ENCODE measurements around the gene RXRA.

The RXRA gene

DNA sequence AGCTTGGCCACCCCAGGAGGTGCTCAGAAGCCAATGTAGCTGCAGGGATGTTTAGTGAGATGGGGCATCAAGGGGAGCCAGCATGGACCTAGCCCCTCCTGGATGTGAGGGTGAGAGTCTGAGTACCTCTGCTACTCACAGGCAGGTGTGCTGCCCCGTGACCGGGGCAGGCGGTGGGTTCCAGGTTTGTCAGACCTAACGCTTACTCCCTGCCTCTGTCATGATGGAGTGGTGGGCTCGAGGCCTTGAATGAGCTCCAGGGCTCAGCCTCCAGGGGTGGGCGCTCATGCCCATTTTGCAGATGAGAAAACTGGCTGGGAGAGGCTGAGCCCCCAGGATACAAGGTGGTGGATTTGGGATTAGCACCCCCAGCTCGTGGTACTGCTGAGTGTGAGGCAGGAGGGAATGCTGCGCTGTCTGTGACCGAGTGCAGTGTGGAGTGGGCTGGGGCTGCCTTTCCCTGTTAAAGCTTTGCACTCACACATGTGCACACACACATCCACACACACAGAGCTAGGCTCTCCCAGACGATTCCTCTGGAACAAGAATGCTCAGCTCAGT lies 1.5 kb downstream of the RXRA start:
- H3K36me3 ChIP-seq (ENCODE audit: control insufficient read depth in 2 of 2, insufficient read depth in 1 of 2, low read length in 2 of 2) = no peaks in the 10 kb centered on the region
- TF ChIP-seq ZBTB1 (tag by site-specific recombination; IDR thresholded peaks at IDR 0.05) (no peak), ZBTB7A (tag by site-specific recombination; IDR thresholded peaks at IDR 0.05; ENCODE audit: low read depth) (0 out of 2 replicates have a peak, but pooled peaks have one; percentile 23)
- CTCF ChIA-PET = interaction anchor here (1.2 to 2.6 kb wide), 2 partner anchors 115 to 157 kb away, joined by 4 to 13 read pairs; no protein-coding TSS in a partner anchor
- peak overlapping the region; percentile 47; the same call in 1 of the 2 replicates for H3K27ac ChIP-seq (ENCODE audit: extremely low read depth, low read depth, low read length)
- H3K4me3 ChIP-seq (ENCODE audit: low read depth, low read length) = peak overlapping the region; percentile 64
- no peaks in the 10 kb centered on the region for H3K4me1 ChIP-seq (ENCODE audit: control insufficient read depth, insufficient read depth, low read length)
- H3K9me3 ChIP-seq (ENCODE audit: control insufficient read depth, insufficient read depth, low read depth, low read length) = no peaks in the 10 kb centered on the region
- POLR2A ChIA-PET = interaction anchor here (0.6 to 1.4 kb wide), 4 partner anchors 10 to 115 kb away, joined by 3 to 5 read pairs (median 4); no protein-coding TSS in a partner anchor

DNA sequence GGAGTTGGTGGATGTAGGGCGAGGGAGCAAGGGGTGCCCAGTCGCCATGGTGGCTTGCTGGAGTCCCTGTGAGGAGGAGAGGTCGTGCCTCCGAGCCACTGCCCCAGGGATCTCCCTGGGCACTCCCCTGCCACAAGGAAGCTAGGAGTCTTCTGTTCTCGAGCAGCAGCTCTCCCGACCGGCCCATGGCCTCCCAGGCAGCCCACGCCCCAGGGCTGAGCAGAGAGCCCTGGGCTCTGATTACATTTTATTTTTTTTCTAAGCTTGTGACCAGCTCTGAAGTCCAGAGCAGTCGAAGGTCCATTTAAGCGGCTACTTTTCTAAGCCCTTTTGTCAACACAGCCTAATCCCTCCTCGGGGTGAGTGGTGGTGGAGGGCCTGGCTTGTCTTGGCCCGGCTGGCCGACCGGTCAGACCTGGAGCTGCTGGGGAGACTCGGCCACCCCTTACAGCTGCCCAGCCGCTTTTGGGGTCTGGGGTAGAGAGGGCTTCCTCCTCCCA lies 2.1 kb downstream of the RXRA start:
- POLR2A ChIA-PET = no interaction called here
- CTCF ChIA-PET = interaction anchor here (2.6 kb wide), 1 partner anchor 158 kb away, joined by 13 read pairs; no protein-coding TSS in a partner anchor
- no peak overlapping the region for H3K4me3 ChIP-seq (ENCODE audit: low read depth, low read length)

DNA sequence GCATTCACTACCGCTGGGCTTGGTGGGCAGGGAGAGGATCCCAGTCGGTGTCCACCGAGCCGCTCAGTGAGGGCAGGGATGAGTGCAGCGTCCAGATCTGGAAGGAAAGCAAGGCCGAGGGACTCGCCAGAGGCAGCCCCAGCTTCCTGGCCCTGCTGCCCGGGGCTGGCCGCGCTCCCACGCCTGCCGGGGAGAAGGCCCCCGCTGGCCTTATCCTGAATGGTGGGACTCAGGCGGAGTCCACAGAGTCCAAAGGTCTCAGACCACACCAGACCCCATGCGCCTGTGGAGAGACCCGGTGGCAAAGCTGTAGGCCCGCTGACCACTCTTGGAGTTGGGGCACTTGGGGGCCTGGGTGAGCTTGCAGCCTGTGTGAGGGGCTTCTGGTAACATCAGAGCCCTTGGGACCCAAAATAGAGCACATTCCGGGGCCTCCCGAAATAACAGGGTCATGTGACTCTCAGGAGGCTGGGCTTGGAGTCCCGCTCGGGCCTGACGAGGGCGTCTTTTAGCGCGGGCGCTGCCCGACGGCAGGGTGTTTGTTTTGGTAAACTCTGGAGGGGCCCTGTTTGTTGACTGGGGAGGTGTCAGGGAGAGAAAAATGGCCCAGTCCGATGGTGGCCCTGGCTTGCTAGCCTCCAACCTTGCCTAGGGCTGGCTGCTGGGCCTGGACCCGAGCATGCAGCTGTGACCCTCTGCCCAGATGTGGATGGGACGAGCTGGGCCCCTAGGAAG lies 2.8 kb downstream of the RXRA start:
- Histone ChIP-seq H3K27ac (ENCODE audit: extremely low read depth, low read depth, low read length) (no peak overlapping the region), H3K4me3 (ENCODE audit: low read depth, low read length) (no peak overlapping the region), H3K4me1 (ENCODE audit: control insufficient read depth, insufficient read depth, low read length) (no peaks in the 10 kb centered on the region), H3K36me3 (ENCODE audit: control insufficient read depth in 2 of 2, insufficient read depth in 1 of 2, low read length in 2 of 2) (no peaks in the 10 kb centered on the region), H3K9me3 (ENCODE audit: control insufficient read depth, insufficient read depth, low read depth, low read length) (no peaks in the 10 kb centered on the region)
- ChIA-PET POLR2A (no interaction called here), CTCF (interaction anchor here (0.6 to 2.6 kb wide), 2 partner anchors 158 to 161 kb away, joined by 3 to 13 read pairs; no protein-coding TSS in a partner anchor)
- TF ChIP-seq ZNF555 (tag by site-specific recombination; conservative IDR thresholded peaks at IDR 0.05) = no peak
- TF ChIP-seq, protein P1, sequence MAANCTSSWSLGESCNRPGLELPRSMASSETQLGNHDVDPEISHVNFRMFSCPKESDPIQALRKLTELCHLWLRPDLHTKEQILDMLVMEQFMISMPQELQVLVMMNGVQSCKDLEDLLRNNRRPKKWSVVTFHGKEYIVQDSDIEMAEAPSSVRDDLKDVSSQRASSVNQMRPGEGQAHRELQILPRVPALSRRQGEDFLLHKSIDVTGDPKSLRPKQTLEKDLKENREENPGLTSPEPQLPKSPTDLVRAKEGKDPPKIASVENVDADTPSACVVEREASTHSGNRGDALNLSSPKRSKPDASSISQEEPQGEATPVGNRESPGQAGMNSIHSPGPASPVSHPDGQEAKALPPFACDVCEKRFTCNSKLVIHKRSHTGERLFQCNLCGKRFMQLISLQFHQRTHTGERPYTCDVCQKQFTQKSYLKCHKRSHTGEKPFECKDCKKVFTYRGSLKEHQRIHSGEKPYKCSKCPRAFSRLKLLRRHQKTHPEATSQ (tag by site-specific recombination; IDR thresholded peaks at IDR 0.05) = no peak
- peak; percentile 80 for TF ChIP-seq ZBTB8A (tag by site-specific recombination; IDR thresholded peaks at IDR 0.05)
- TF ChIP-seq, protein P2, sequence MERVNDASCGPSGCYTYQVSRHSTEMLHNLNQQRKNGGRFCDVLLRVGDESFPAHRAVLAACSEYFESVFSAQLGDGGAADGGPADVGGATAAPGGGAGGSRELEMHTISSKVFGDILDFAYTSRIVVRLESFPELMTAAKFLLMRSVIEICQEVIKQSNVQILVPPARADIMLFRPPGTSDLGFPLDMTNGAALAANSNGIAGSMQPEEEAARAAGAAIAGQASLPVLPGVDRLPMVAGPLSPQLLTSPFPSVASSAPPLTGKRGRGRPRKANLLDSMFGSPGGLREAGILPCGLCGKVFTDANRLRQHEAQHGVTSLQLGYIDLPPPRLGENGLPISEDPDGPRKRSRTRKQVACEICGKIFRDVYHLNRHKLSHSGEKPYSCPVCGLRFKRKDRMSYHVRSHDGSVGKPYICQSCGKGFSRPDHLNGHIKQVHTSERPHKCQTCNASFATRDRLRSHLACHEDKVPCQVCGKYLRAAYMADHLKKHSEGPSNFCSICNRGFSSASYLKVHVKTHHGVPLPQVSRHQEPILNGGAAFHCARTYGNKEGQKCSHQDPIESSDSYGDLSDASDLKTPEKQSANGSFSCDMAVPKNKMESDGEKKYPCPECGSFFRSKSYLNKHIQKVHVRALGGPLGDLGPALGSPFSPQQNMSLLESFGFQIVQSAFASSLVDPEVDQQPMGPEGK (tag by site-specific recombination; IDR thresholded peaks at IDR 0.05) = peak; percentile 21; the same call in 1 of the 2 replicates
- no peak for TF ChIP-seq ZNF785 (tag by site-specific recombination; IDR thresholded peaks at IDR 0.05)
- TF ChIP-seq ZNF19 (tag by site-specific recombination; IDR thresholded peaks at IDR 0.05; ENCODE audit: low read depth) = no peak

More for the DNA sequence above, 2.1 kb downstream of the RXRA start:
- H3K27ac ChIP-seq (ENCODE audit: extremely low read depth, low read depth, low read length) = no peak overlapping the region
- TF ChIP-seq ZBTB8A (tag by site-specific recombination; IDR thresholded peaks at IDR 0.05) (0 out of 2 replicates have a peak, but pooled peaks have one; percentile 13), RBAK (tag by site-specific recombination; IDR thresholded peaks at IDR 0.05) (no peak), ZNF701 (tag by site-specific recombination; IDR thresholded peaks at IDR 0.05) (no peak), ZNF48 (tag by site-specific recombination; IDR thresholded peaks at IDR 0.05) (no peak), ZNF341 (tag by site-specific recombination; IDR thresholded peaks at IDR 0.05; ENCODE audit: low read depth) (no peak), SP7 (tag by site-specific recombination; IDR thresholded peaks at IDR 0.05) (no peak), ZNF510 (tag by site-specific recombination; IDR thresholded peaks at IDR 0.05; ENCODE audit: insufficient replicate concordance) (no peak), KLF7 (tag by site-specific recombination; IDR thresholded peaks at IDR 0.05; ENCODE audit: borderline replicate concordance) (no peak), GLIS1 (tag by site-specific recombination; IDR thresholded peaks at IDR 0.05) (0 out of 2 replicates have a peak, but pooled peaks have one; percentile 8), ZNF335 (tag by site-specific recombination; conservative IDR thresholded peaks at IDR 0.05) (no peak), SCRT1 (tag by site-specific recombination; IDR thresholded peaks at IDR 0.05; ENCODE audit: borderline replicate concordance) (no peak), SCRT2 (tag by site-specific recombination; IDR thresholded peaks at IDR 0.05) (no peak), GLI2 (tag by site-specific recombination; IDR thresholded peaks at IDR 0.05; ENCODE audit: borderline replicate concordance, low read depth) (no peak), ZNF239 (tag by site-specific recombination; IDR thresholded peaks at IDR 0.05) (no peak)
- TF ChIP-seq, protein P3, sequence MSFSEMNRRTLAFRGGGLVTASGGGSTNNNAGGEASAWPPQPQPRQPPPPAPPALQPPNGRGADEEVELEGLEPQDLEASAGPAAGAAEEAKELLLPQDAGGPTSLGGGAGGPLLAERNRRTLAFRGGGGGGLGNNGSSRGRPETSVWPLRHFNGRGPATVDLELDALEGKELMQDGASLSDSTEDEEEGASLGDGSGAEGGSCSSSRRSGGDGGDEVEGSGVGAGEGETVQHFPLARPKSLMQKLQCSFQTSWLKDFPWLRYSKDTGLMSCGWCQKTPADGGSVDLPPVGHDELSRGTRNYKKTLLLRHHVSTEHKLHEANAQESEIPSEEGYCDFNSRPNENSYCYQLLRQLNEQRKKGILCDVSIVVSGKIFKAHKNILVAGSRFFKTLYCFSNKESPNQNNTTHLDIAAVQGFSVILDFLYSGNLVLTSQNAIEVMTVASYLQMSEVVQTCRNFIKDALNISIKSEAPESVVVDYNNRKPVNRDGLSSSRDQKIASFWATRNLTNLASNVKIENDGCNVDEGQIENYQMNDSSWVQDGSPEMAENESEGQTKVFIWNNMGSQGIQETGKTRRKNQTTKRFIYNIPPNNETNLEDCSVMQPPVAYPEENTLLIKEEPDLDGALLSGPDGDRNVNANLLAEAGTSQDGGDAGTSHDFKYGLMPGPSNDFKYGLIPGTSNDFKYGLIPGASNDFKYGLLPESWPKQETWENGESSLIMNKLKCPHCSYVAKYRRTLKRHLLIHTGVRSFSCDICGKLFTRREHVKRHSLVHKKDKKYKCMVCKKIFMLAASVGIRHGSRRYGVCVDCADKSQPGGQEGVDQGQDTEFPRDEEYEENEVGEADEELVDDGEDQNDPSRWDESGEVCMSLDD (tag by site-specific recombination; IDR thresholded peaks at IDR 0.05) = no peak
- TF ChIP-seq, protein P4, sequence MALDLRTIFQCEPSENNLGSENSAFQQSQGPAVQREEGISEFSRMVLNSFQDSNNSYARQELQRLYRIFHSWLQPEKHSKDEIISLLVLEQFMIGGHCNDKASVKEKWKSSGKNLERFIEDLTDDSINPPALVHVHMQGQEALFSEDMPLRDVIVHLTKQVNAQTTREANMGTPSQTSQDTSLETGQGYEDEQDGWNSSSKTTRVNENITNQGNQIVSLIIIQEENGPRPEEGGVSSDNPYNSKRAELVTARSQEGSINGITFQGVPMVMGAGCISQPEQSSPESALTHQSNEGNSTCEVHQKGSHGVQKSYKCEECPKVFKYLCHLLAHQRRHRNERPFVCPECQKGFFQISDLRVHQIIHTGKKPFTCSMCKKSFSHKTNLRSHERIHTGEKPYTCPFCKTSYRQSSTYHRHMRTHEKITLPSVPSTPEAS (tag by site-specific recombination; IDR thresholded peaks at IDR 0.05) = no peak
- no peaks in the 10 kb centered on the region for H3K9me3 ChIP-seq (ENCODE audit: control insufficient read depth, insufficient read depth, low read depth, low read length)
- no peaks in the 10 kb centered on the region for H3K4me1 ChIP-seq (ENCODE audit: control insufficient read depth, insufficient read depth, low read length)
- H3K36me3 ChIP-seq (ENCODE audit: control insufficient read depth in 2 of 2, insufficient read depth in 1 of 2, low read length in 2 of 2) = no peaks in the 10 kb centered on the region

All from HEK293 (cell line).